ENCODE measurements around the gene GPC6.

DNA sequence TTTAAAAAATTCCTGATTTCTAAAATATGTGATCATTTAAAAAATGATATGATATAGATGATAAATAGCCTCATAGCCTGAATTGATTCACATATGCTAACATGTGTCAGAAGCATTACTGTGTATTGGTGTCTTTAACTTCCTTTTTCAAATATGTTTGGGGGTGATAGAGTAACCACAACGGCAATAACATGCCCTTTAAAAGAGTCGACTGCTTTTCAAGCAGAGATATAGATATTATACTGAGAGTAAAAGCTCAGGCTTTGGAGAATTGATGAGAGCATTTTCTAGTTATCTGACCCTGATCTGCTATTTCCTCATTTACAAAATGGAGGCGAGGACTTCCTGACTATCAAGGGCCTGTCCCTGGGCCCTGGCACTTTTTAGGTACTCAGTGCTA lies 992.3 kb downstream of the GPC6 start:
- TF ChIP-seq CTCF (IDR thresholded peaks at IDR 0.05) (no peak), POLR2A (IDR thresholded peaks at IDR 0.05) (no peak)

All from uterus (tissue), 2 donors.